Sciatic nerve (tissue), 2 donors: ENCODE results near the gene PRTG. TPM values are rescaled to one million over a fixed set of nuclear protein-coding genes. Genes with fewer than 3 reads are reported as not detected.
"Not testable (repeated sequence)": the region's sequence is repeated elsewhere in the genome, so short reads cannot be mapped to it uniquely, and the experiment has no call there.

Experiments
- ATAC-seq: fragments of 200-7000 bp; cut with Tn5 transposase; one replicate; pipeline ENCODE4 v1.9.1; 2020; ENCODE audit warnings: mild to moderate bottlenecking, moderate library complexity
- DNase-seq: peaks from one replicate; pipeline ENCODE4 v3.0.0-alpha.2; 2020; ENCODE audit warnings: low spot score
- intact Hi-C: fragments of 100-400 bp; cut with DNase I; formaldehyde crosslinking; loops from one replicate; pipeline ENCODE4 v1.14.2; 2022
- total RNA-seq: library from RNA; stranded (reverse); fragmentation: NEBNext Ultra II Directional; extraction: Animal tissue kit (Norgen Biotek cat#: 25700); gene quantifications from one replicate; pipeline ENCODE4 v1.2.1, GENCODE V29; 2021
- donor health status: DM: no; HTN: no; CAD: no.
- donor health status: DM: no; HTN: no; CAD: no.

The PRTG gene
- total RNA-seq, 1 donor from 2014 or later: 4.9 TPM

DNA sequence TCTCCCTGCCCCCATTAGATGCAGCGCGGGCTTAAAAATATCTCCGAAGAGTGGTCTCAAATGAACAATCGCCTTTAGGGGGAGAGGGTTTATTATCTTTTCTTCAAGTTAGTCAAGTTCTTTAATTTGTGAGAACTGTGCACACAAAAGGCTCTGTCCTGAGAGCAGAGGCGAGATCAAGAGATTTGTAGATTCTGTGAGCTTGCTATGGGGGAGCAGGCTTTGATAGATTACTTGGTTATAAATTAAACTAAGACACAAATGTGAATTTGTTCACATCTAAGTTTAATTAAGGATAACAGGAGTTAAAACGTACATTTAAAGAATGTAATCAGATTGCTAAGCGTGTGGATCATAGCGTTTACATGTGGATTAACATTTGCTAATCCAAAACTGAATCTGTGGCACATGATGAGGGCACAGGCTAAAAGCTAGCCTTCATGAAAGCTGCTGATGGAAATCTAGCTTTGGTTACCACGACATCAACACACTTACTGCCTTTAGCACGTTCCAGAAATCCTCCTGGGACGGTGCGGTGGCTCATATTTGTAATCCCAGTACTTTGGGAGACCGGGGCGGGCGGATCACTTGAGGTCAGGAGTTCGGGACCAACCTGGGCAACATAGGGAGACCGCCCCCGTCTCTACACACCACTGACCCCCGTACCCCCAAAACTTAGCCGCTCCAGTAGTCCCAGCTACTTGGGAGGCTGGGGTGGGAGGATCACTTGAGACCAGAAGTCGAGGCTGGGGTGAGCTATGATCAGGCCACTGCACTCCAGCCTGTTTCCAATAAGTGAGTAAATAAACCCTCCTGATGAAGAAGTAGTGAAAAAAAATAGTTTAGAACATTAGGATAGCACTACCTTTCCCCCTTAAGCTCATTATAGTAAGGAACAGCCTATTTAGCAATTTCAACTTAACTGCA is 1.0 kb upstream of the PRTG start:
- intact Hi-C loops: no loop called here
- ATAC-seq (no peak), DNase-seq (no peak)

DNA sequence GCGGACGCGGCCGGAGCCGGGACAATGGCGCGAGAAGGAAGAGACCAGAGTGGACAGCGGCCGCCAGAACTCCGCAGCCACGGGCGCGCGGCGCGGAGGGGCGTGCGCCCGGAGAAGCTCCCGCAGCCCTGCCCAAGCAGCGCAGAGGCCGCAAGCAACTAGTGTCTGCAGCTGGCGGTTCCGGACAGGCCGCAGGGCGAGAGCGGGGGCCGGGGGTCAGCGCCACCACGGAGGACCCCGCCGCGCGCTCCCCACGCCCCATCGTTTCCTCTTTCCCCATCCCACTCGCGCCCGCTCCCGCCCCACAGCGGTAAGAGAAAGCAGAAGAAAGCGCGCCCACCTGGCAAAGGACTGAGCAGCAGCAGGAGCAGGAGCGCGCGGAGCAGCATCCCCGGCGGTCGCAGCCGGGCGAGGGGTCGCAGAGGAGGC is 440 bp downstream of the PRTG start:
- intact Hi-C loops: no loop called here
- ATAC-seq (peak; percentile 54), DNase-seq (peak; percentile 72)

DNA sequence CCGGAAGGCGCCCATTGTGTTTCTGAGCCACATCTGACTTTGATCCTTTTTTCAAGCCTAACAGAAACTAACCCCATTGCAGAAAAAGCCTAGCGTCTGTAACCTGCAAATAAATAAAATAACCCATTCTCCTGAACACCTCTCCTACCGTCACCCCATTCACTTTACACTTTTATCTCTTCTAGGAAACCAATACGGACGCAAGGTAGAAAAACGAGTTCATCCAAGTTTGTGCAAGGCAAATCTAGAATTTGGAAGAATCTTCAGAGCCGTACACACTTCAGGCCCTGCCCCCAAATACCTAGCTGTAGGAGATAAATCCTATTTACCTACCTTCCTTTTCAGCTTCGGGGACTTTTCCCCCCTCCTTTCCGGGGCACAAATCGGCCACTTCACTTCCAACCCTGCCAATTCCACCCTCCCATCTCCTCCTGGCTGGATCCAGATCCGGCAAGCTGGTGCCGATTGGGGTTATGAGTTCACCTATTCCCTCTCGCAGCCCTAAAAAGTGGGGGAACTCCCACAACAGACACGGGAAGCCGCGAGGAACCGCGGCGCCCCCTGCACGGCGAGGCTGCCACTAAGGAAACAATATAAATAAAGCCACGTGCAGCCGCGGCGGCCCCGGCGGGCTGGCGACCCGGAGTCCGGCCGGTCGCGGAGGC is 987 bp downstream of the PRTG start:
- peak; percentile 25 for ATAC-seq
- no peak for DNase-seq
- intact Hi-C loops: no loop called here

GRCh38 chr15:55740981-55741832 is 1.7 kb downstream of the PRTG start:
- ATAC-seq (no peak), DNase-seq (no peak)
- intact Hi-C loops: no loop called here

DNA sequence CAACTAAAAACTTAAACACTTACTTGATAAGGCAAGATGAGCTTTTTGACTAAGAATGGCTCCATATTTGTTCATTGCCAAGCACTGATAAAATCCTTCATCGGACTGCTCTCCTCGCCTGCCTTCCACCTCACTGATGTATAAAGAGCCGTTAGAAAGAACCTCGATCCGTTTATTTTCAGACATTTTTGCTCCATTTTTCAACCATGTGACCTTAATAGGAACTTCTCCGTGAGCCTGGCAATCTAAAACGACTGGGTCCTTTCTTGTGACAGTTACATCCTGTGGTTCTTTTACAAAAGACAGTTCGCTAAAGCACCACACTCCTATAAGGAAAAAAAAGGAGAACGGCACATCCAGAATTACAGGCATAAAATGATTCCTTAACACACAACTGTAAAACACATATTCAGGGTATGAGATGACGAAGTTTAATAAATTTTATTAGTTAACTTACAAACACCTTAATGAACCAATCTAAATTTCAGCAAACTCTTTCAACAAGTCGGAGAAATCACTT is 2.5 kb downstream of the PRTG start:
- DNase-seq (no peak), ATAC-seq (no peak)
- intact Hi-C loops: no loop called here

DNA sequence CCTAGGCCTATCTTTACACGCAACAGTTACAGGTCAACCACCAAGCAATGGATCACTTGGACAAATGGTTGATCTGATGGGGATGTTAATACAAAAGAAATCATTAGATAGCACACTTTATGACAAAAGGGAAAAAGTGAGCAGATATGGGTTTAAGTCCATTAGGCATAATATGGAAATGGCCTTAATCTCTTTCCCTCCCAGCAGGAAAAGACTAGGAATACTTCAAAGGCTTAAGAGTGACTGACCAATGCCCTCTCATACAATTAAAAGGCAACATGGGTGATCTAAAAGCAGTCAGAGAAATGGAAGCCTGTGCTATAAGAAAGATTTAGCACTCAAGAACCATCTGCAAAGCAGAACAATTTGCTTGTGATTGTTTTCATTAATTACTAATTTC is 3.3 kb downstream of the PRTG start:
- DNase-seq (no peak), ATAC-seq (no peak)
- intact Hi-C loops: no loop called here

DNA sequence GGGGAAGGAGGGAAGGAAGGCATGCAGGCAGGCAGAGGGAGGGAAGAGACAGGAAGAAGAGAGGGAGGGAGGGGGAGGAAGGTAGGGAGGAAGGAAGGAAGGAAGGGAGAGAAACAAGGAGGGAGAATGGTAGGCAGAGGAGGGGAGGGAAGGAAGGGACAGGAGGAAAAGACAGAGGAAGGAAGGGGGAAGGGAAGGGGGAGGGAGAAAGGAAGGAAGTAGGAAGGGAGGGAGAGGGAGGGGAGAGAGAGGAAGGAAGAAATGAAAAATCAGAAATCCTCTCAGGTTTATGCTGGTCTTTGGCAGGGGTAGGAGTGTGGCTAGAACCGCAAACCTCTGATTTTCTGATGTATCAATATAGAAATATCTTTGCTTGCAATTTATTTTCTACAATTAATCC is 4.2 kb downstream of the PRTG start:
- DNase-seq (no peak), ATAC-seq (no peak)
- intact Hi-C loops: no loop called here

GRCh38 chr15:55737373-55737772 is 5.6 kb downstream of the PRTG start:
- intact Hi-C loops: no loop called here
- no peak for DNase-seq
- ATAC-seq: no peak

GRCh38 chr15:55736756-55737155 is 6.2 kb downstream of the PRTG start:
- intact Hi-C loops: no loop called here
- ATAC-seq (no peak), DNase-seq (no peak)

DNA sequence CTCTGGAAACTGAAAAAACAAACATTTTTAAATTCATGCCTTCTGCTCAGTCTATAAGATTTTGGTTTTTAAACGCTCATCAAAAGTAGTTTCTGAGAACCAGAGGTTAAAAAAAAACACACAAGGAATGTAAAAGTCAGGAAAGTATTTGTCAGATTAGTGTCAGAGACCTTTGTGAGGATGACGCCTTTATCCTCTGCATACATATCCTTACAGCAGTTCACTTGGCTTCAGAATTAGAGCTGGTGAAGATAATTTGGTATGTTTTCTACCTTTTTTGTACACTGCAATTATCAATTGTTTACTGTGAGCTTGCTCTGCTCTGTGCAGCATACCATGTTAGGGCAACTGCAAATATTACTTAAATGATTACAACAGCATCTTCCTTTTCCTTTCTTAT is 8.3 kb downstream of the PRTG start:
- ATAC-seq: no peak
- intact Hi-C loops: no loop called here
- DNase-seq: no peak

DNA sequence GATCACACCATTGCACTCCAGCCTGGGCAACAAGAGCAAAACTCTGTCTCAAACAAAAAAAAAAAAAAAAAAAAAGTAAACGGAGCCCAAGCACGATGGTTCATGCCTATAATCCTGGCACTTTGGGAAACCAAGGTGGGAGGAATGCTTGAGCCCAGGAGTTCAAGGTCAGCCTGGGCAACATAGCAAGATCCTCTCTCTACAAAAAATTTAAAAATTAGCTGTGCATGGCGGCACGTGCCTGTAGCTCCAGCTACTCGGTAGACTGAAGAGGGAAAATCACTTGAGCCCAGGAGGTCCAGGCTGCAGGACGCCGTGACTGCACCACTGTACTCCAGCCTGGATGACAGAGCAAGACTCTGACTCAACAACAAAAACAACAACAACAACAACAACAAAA is 9.5 kb downstream of the PRTG start:
- intact Hi-C loops, DNase-seq, ATAC-seq: not testable (repeated sequence)

- ATAC-seq: no peak
- intact Hi-C loops: no loop called here
- no peak for DNase-seq
Measured at GRCh38 chr15:55721554-55722185, 21.3 kb downstream of the PRTG start.

DNA sequence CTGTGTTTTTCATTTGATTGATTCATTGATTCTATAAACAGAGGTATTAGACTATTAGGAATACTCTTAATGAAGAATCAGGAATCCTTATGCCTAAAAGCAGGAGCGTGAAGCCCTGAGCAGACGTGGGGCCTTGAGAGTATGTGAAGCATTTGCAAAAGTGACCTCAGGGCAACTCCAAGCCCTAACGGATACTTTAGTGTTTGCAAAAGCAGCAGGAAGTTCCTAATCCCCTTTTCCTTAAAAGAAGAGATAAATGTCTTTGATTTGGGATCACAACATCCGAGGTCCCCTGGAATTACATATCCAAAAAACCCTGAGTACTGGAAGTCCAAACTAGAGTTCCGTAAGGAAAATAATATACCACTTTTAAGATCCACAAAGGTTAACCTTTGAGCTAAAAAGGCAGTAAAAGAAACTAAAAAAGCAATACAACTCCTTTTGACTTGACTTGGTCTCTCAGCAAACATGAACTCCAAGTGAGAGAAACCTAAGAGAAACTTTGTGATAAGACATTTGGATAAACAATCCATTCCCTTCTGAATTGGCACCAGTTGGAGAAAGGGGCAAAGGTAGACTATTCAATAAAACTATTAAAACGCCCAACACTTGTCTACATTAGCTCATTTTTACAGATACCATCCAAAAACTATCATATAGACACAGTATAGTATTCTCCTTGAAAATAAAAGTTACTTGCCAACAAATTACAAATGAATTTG is 27.4 kb downstream of the PRTG start:
- no peak for DNase-seq
- no peak for ATAC-seq
- intact Hi-C loops: no loop called here

GRCh38 chr15:55714064-55714463 is 28.9 kb downstream of the PRTG start:
- DNase-seq (no peak), ATAC-seq (no peak)
- intact Hi-C loops: no loop called here

GRCh38 chr15:55712363-55712762 is 30.6 kb downstream of the PRTG start:
- no peak for ATAC-seq
- no peak for DNase-seq
- intact Hi-C loops: no loop called here

GRCh38 chr15:55710286-55710685 is 32.7 kb downstream of the PRTG start:
- ATAC-seq: no peak
- intact Hi-C loops: no loop called here

DNA sequence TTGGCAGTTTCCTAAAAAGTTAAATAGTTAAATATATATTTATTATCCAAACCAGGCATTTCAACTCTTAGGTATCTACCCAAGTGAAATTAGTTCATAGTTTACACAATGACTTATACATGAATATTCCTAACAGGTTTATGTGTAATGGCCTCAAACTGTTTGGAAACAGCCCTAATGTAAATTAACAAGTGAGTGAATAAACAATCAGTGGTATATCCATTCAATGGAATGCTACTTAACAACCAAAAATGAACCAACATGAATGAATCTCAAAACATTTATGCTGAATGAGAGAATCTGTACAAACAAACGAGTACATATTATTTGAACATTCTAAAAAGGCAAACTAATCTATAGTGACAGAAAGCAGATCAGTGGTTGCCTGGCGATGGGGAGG is 33.5 kb downstream of the PRTG start:
- intact Hi-C loops: no loop called here
- ATAC-seq: no peak

More at GRCh38 chr15:55710286-55710685, 32.7 kb downstream of the PRTG start:
- DNase-seq: no peak

DNA sequence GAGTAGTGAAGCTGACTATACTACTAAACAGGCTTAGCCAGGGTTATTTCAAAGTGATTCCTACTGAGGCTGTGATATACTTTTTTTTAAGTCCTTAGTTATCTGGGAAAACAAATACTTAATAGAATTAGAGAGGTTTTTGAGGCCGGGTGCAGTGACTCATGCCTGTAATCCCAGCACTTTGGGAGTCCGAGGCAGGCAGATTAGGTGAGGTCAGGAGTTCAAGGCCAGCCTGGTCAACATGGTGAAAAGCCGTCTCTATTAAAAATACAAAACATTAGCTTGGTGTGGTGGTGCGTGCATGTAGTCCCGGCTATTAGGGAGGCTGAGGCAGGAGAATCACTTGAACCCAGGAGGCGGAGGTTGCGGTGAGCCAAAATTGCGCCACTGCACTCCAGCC is 34.2 kb downstream of the PRTG start:
- intact Hi-C loops: no loop called here
- DNase-seq (no peak), ATAC-seq (no peak)

More for the DNA sequence above, 33.5 kb downstream of the PRTG start:
- no peak for DNase-seq
